Measurements from ENCODE around the gene MYO1F.

The MYO1F gene

GRCh38 chr19:8489561-8490394, 87.5 kb downstream of the MYO1F start:
- no peak for DNase-seq

- no peak for DNase-seq
These were observed 88.9 kb downstream of the MYO1F start for GRCh38 chr19:8488365-8488764.

- peak; percentile 59 for DNase-seq
These were observed 89.9 kb downstream of the MYO1F start for GRCh38 chr19:8487137-8487851.

- no peak for DNase-seq
These were observed 90.5 kb downstream of the MYO1F start for GRCh38 chr19:8486661-8487136.

- DNase-seq: no peak
These were observed 91.5 kb downstream of the MYO1F start for GRCh38 chr19:8485561-8486371.

- no peak for DNase-seq
These were observed 92.8 kb downstream of the MYO1F start for GRCh38 chr19:8484331-8484894.

- DNase-seq: no peak
These were observed 94.1 kb downstream of the MYO1F start for GRCh38 chr19:8483165-8483564.

- no peak for DNase-seq
These were observed 94.5 kb downstream of the MYO1F start for GRCh38 chr19:8482696-8483095.

- DNase-seq: no peak
These were observed 95.6 kb downstream of the MYO1F start for GRCh38 chr19:8481616-8482015.

- DNase-seq: no peak
These were observed 96.0 kb downstream of the MYO1F start for GRCh38 chr19:8481201-8481600.

GRCh38 chr19:8478598-8478997, 98.6 kb downstream of the MYO1F start:
- no peak for DNase-seq

GRCh38 chr19:8477889-8478288, 99.4 kb downstream of the MYO1F start:
- DNase-seq: no peak

GRCh38 chr19:8476524-8476923, 100.7 kb downstream of the MYO1F start:
- DNase-seq: no peak

- no peak for DNase-seq
These were observed 102.2 kb downstream of the MYO1F start for GRCh38 chr19:8475005-8475404.

- no peak for DNase-seq
These were observed 103.4 kb downstream of the MYO1F start for GRCh38 chr19:8473648-8474476.
